GM23338 (cell line): Measurements from ENCODE around the gene C15orf61. TPM values are rescaled to one million over a fixed set of nuclear protein-coding genes. Genes with fewer than 3 reads are reported as not detected.

ENCODE experiments used
- ATAC-seq: fragments of 200-7000 bp; cut with Tn5 transposase; 3 replicates; pipeline ENCODE4 v1.9.1; 2020
- DNase-seq: peaks from one replicate; pipeline ENCODE4 v3.0.0-alpha.2; 2015; ENCODE audit warnings: low spot score
- H2AFZ ChIP-seq: fragments of 200-600 bp; sonication (generic); 2 replicates; pipeline ENCODE4 v1.8.0; 2016; ENCODE audit warnings: antibody characterized with exemption, mild to moderate bottlenecking, moderate library complexity
- H3F3A ChIP-seq: fragments of 200-600 bp; sonication (generic); replicated peaks from 2 replicates; pipeline ENCODE4 v1.8.0; 2017; ENCODE audit warnings: antibody characterized with exemption, mixed run types, low read depth
- H3K27ac ChIP-seq: fragments of 200-600 bp; sonication (generic); 2 replicates; pipeline ENCODE4 v1.6.1; 2016; ENCODE audit warnings: low read depth
- H3K27me3 ChIP-seq: fragments of 200-600 bp; sonication (generic); 2 replicates; pipeline ENCODE4 v1.8.0; 2016; ENCODE audit warnings: mild to moderate bottlenecking, mixed run types, moderate library complexity; ENCODE audit not compliant: insufficient read depth
- H3K36me3 ChIP-seq: fragments of 200-600 bp; sonication (generic); 2 replicates; pipeline ENCODE4 v1.8.0; 2016; ENCODE audit warnings: mild to moderate bottlenecking; ENCODE audit not compliant: insufficient read depth
- H3K4me1 ChIP-seq: fragments of 200-600 bp; sonication (generic); 2 replicates; pipeline ENCODE4 v1.8.0; 2016; ENCODE audit warnings: mild to moderate bottlenecking, moderate library complexity; ENCODE audit not compliant: insufficient read depth
- H3K4me2 ChIP-seq: fragments of 200-600 bp; sonication (generic); 2 replicates; pipeline ENCODE4 v1.7.1; 2017; ENCODE audit warnings: mixed run types
- H3K4me3 ChIP-seq: fragments of 200-600 bp; sonication (generic); 2 replicates; pipeline ENCODE4 v1.6.1; 2016; ENCODE audit warnings: mixed run types
- H3K79me2 ChIP-seq: fragments of 200-600 bp; sonication (generic); replicated peaks from 2 replicates; pipeline ENCODE4 v1.8.0; 2017; ENCODE audit warnings: mild to moderate bottlenecking; ENCODE audit not compliant: insufficient read depth
- H3K9me2 ChIP-seq: fragments of 200-600 bp; sonication (generic); 2 replicates; pipeline ENCODE4 v1.8.0; 2017; ENCODE audit not compliant: insufficient read depth
- H4K20me1 ChIP-seq: fragments of 200-600 bp; sonication (generic); replicated peaks from 2 replicates; pipeline ENCODE4 v1.8.0; 2017; ENCODE audit warnings: mild to moderate bottlenecking; ENCODE audit not compliant: insufficient read depth
- H3K27ac Mint-ChIP-seq: 2 replicates; pipeline ENCODE4 v1.8.0; 2020; ENCODE audit warnings: inconsistent platforms, mild to moderate bottlenecking, moderate library complexity, mixed read lengths
- H3K27me3 Mint-ChIP-seq: 3 replicates; pipeline ENCODE4 v1.8.0; 2022; ENCODE audit warnings: low read depth, mild to moderate bottlenecking, moderate library complexity, mixed read lengths, inconsistent platforms; ENCODE audit not compliant: insufficient read depth, poor library complexity
- H3K36me3 Mint-ChIP-seq: 3 replicates; pipeline ENCODE4 v1.8.0; 2021; ENCODE audit warnings: low read depth, mild to moderate bottlenecking, inconsistent platforms, moderate library complexity, mixed read lengths
- H3K4me1 Mint-ChIP-seq: 3 replicates; pipeline ENCODE4 v1.8.0; 2020; ENCODE audit warnings: mild to moderate bottlenecking, inconsistent platforms, mixed read lengths
- H3K4me3 Mint-ChIP-seq: 3 replicates; pipeline ENCODE4 v1.8.0; 2021; ENCODE audit warnings: moderate library complexity, mild to moderate bottlenecking, inconsistent platforms, mixed read lengths
- H3K9me3 Mint-ChIP-seq: 3 replicates; pipeline ENCODE4 v1.8.0; 2020; ENCODE audit warnings: moderate library complexity, mild to moderate bottlenecking, inconsistent platforms, mixed read lengths
- CREB1 ChIP-seq: fragments of 250-450 bp; sonication (Bioruptor Pico); IDR thresholded peaks from 2 replicates; pipeline ENCODE4 v1.5.0; 2020; ENCODE audit warnings: low read depth, mild to moderate bottlenecking, moderate library complexity
- ETS1 ChIP-seq: IDR thresholded peaks from 2 replicates; pipeline ENCODE4 v1.6.1; 2016; ENCODE audit warnings: antibody characterized with exemption
- EZH2phosphoT487 ChIP-seq: fragments of 200-600 bp; sonication (generic); IDR thresholded peaks from one replicate; pipeline ENCODE4 v1.8.1; 2018; ENCODE audit warnings: antibody characterized with exemption; ENCODE audit not compliant: unreplicated experiment
- JUNB ChIP-seq: IDR thresholded peaks from one replicate; pipeline ENCODE4 v1.6.1; 2016; ENCODE audit warnings: antibody characterized with exemption; ENCODE audit not compliant: unreplicated experiment
- NANOG ChIP-seq: IDR thresholded peaks from 2 replicates; pipeline ENCODE4 v1.6.1; 2016; ENCODE audit warnings: antibody characterized with exemption, borderline replicate concordance
- POLR2AphosphoS5 ChIP-seq: IDR thresholded peaks from 2 replicates; pipeline ENCODE4 v1.6.1; 2016; ENCODE audit warnings: antibody characterized with exemption, low read depth
- REST ChIP-seq: IDR thresholded peaks from one replicate; pipeline ENCODE4 v1.6.1; 2018; ENCODE audit warnings: antibody characterized with exemption; ENCODE audit not compliant: unreplicated experiment
- ZNF114 ChIP-seq: fragments of 250-450 bp; sonication (Bioruptor Pico); IDR thresholded peaks from 2 replicates; pipeline ENCODE4 v1.5.0; 2020; ENCODE audit warnings: mild to moderate bottlenecking, moderate library complexity
- ZNF331 ChIP-seq: fragments of 250-450 bp; sonication (Bioruptor Pico); IDR thresholded peaks from 2 replicates; pipeline ENCODE4 v1.5.0; 2020; ENCODE audit warnings: low read depth, mild to moderate bottlenecking, moderate library complexity
- polyA plus RNA-seq: library from polyadenylated mRNA; unstranded; fragments of >200 nt; fragmentation: Nextera tagmentation; extraction: Ambion mirVana; gene quantifications from 2 replicates; pipeline ENCODE4 v1.2.1, GENCODE V29; 2016
- total RNA-seq: library from RNA; depleted of rRNA; stranded (reverse); fragments of >200 nt; shearing (Covaris generic); gene quantifications from 2 replicates; pipeline ENCODE4 v1.2.3, GENCODE V29; 2014
- TF ChIP-seq, protein P1 (sequence below), 2 experiments: fragments of 200-600 bp in 1 of 2; sonication (generic) in 1 of 2; conservative IDR thresholded peaks; 2 replicates each; pipeline versions ENCODE4 v1.5.1 to v1.6.1; 2016 to 2017; ENCODE audit warnings: antibody characterized with exemption in 2 of 2, low read depth in 2 of 2, mild to moderate bottlenecking in 2 of 2, moderate library complexity in 1 of 2

C15orf61 gene
- total and polyA plus RNA-seq, 2 experiments from 2014 or later: 1.8 to 5.9 TPM

GRCh38 chr15:67528513-67528912 is 7.6 kb downstream of the C15orf61 start:
- DNase-seq: no peak
- TF ChIP-seq ETS1 (no peak), CREB1 (CRISPR knock-in tag) (no peak), JUNB (no peak), ZNF114 (CRISPR knock-in tag) (no peak), ZNF331 (CRISPR knock-in tag) (no peak)
- TF ChIP-seq, protein P1, sequence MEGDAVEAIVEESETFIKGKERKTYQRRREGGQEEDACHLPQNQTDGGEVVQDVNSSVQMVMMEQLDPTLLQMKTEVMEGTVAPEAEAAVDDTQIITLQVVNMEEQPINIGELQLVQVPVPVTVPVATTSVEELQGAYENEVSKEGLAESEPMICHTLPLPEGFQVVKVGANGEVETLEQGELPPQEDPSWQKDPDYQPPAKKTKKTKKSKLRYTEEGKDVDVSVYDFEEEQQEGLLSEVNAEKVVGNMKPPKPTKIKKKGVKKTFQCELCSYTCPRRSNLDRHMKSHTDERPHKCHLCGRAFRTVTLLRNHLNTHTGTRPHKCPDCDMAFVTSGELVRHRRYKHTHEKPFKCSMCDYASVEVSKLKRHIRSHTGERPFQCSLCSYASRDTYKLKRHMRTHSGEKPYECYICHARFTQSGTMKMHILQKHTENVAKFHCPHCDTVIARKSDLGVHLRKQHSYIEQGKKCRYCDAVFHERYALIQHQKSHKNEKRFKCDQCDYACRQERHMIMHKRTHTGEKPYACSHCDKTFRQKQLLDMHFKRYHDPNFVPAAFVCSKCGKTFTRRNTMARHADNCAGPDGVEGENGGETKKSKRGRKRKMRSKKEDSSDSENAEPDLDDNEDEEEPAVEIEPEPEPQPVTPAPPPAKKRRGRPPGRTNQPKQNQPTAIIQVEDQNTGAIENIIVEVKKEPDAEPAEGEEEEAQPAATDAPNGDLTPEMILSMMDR (conservative IDR thresholded peaks at IDR 0.05; ENCODE audit: low read depth in 2 of 2): no peak
- H3K27me3 Mint-ChIP-seq: peaks cover 2% of the 10 kb centered on the region
- Histone ChIP-seq H3K27ac (no peak overlapping the region), H2AFZ (no peak overlapping the region), H4K20me1 (no peaks in the 10 kb centered on the region), H3K9me2 (no peaks in the 10 kb centered on the region), H3K27me3 (no peaks in the 10 kb centered on the region), H3K4me2 (no peak overlapping the region; the same call in 1 of the 2 replicates), H3K36me3 (no peaks in the 10 kb centered on the region), H3K4me1 (peaks cover 3% of the 10 kb centered on the region), H3F3A (no peaks in the 10 kb centered on the region), H3K79me2 (no peaks in the 10 kb centered on the region; the same call in 1 of the 2 replicates), H3K4me3 (no peak overlapping the region)
- ATAC-seq: no peak
- H3K4me1 Mint-ChIP-seq: peaks cover 10% of the 10 kb centered on the region; the same call in 2 of the 3 replicates
- no peaks in the 10 kb centered on the region for H3K9me3 Mint-ChIP-seq
- no peak overlapping the region for H3K4me3 Mint-ChIP-seq
- H3K36me3 Mint-ChIP-seq: no peaks in the 10 kb centered on the region
- H3K27ac Mint-ChIP-seq: no peak overlapping the region

DNA sequence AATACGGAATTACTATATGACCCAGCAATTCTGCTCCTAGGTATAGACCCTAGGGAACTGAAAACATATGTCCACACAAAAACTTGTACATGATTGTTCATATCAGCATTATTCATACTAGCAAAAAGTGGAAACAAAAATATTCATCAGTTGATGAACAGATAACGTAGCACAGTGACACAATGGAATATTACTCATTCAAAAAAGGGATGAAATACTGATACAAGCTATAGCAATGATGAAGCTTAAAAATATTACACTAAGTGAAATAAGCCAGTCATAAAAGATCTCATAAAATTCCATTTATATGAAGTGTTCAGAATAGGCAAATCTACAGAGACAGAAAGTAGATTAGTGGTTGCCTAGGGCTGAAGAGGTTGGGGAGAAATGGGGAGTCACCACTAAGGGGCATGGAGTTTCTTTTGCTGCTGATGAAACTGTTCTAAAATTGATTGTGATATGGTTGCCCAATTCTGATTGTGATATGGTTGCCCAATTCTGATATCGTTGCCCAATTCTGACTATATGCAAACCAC is 10.5 kb downstream of the C15orf61 start:
- H3K27ac ChIP-seq: no peak overlapping the region
- Mint-ChIP-seq H3K36me3 (no peaks in the 10 kb centered on the region), H3K4me1 (peaks cover 7% of the 10 kb centered on the region; the same call in 2 of the 3 replicates), H3K27me3 (no peaks in the 10 kb centered on the region), H3K9me3 (no peaks in the 10 kb centered on the region), H3K27ac (no peak overlapping the region), H3K4me3 (no peak overlapping the region)
- H4K20me1 ChIP-seq: no peaks in the 10 kb centered on the region
- TF ChIP-seq NANOG (no peak), EZH2phosphoT487 (no peak)
- no peak overlapping the region for H3K4me2 ChIP-seq
- H3K79me2 ChIP-seq: no peaks in the 10 kb centered on the region
- no peaks in the 10 kb centered on the region for H3K27me3 ChIP-seq
- H3F3A ChIP-seq: no peaks in the 10 kb centered on the region
- no peak overlapping the region for H2AFZ ChIP-seq
- no peak overlapping the region for H3K4me3 ChIP-seq
- ATAC-seq: no peak
- no peaks in the 10 kb centered on the region; the same call in 1 of the 2 replicates for H3K4me1 ChIP-seq
- no peaks in the 10 kb centered on the region for H3K36me3 ChIP-seq
- no peaks in the 10 kb centered on the region for H3K9me2 ChIP-seq
- DNase-seq: no peak

DNA sequence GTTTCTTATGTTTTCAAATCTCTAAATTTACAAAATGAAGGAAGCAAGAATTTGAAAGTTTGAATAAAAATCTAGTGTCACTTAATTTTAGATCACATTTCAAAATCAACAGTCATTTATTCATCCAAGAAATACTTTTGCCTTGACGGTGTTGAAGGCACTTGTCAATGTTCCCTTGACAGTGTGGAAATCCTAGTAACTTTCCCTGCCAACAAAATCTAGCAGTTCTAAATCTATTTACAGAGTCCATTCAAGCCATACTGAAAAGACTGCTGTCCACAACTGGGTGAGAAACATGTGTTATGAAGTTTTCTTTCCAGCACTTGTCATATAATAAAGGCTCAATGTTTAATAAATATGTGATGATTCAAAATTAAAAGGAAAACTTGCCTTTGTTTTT is 12.9 kb downstream of the C15orf61 start:
- no peaks in the 10 kb centered on the region for H3K4me1 Mint-ChIP-seq
- no peak overlapping the region for H3K27ac Mint-ChIP-seq
- ATAC-seq (no peak), DNase-seq (no peak)
- no peak overlapping the region for H3K4me3 Mint-ChIP-seq
- Histone ChIP-seq H3K79me2 (no peaks in the 10 kb centered on the region), H3K27ac (no peak overlapping the region), H3K9me2 (no peaks in the 10 kb centered on the region), H3K36me3 (no peaks in the 10 kb centered on the region), H2AFZ (no peak overlapping the region), H3K4me2 (no peak overlapping the region), H3K27me3 (no peaks in the 10 kb centered on the region), H3K4me1 (no peaks in the 10 kb centered on the region), H3F3A (no peaks in the 10 kb centered on the region), H3K4me3 (no peak overlapping the region), H4K20me1 (no peaks in the 10 kb centered on the region)
- no peaks in the 10 kb centered on the region for H3K9me3 Mint-ChIP-seq
- no peaks in the 10 kb centered on the region for H3K36me3 Mint-ChIP-seq
- H3K27me3 Mint-ChIP-seq: no peaks in the 10 kb centered on the region
- TF ChIP-seq REST: no peak
- no peak for TF ChIP-seq ZNF114 (CRISPR knock-in tag)
- TF ChIP-seq POLR2AphosphoS5: no peak
- TF ChIP-seq ETS1: no peak
